KOPT-K1 (cell line): ENCODE data around the gene GSS.

ENCODE experiments used
- H3K27ac ChIP-seq: fragments of 200-600 bp; sonication (generic); 2 replicates; pipeline ENCODE4 v1.5.1; 2016; ENCODE audit warnings: antibody characterized with exemption, mild to moderate bottlenecking, low read depth, low read length; ENCODE audit not compliant: poor library complexity, severe bottlenecking
- H3K36me3 ChIP-seq: fragments of 200-600 bp; sonication (generic); 2 replicates; pipeline ENCODE4 v1.5.1; 2017; ENCODE audit warnings: antibody characterized with exemption, mild to moderate bottlenecking, low read length, moderate library complexity; ENCODE audit not compliant: insufficient read depth
- H3K9me3 ChIP-seq: fragments of 200-600 bp; sonication (generic); 2 replicates; pipeline ENCODE4 v1.5.1; 2017; ENCODE audit warnings: antibody characterized with exemption, low read length, mild to moderate bottlenecking; ENCODE audit not compliant: insufficient read depth, poor library complexity, severe bottlenecking

Gene GSS

DNA sequence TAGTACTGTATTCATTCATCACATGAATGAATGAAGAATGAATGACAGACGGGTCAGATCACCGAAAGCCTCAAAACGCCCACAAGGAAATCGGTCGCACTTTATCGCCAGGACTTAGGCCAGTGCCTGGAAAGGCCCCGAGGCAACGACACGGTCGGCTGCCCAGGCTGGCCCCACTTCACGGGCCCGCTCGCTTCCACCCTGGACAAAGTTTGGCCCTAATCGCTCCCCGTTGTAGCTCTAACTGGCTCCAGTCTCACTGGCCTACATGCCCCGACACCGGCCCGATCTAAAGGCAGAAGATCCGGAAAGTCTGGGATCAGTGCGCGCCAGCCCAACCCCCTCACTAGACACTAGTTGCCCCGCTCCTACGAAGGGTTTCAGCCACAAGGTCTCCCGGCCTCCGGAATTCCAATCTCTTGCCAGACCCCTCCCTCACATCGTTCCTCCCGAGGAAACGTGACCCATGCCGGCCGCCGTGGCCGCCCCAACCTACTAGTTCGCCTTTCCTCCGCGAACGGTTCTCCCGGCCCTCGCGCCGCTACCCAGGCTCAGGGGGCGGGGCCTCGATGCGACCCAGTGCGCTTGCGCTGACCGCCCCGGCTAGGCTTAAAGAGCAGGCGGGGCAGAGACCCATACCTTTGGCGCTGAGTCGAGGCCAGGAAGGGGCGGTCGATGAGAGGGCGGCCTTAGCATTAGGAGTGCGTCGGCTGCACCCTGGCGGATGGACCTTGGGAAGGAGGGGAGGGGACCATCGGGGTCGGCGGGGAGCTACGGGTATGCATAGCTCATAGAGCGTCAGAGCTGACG lies at the start of gene GSS, which contains the start of gene MYH7B:
GSS (minus strand) TSS at position 576 of the 810 bp plus-strand sequence. CDS start 3,954 bp downstream, outside the sequence.
MYH7B (plus strand) TSS at position 638 of the 810 bp plus-strand sequence. CDS start 22,138 bp downstream, outside the sequence.
- Histone ChIP-seq H3K36me3 (peaks cover 12% of the 10 kb centered on the region; the same call in 1 of the 2 replicates), H3K27ac (peak within 1 kb of the TSS; percentile 71), H3K9me3 (no peaks in the 10 kb centered on the region)

DNA sequence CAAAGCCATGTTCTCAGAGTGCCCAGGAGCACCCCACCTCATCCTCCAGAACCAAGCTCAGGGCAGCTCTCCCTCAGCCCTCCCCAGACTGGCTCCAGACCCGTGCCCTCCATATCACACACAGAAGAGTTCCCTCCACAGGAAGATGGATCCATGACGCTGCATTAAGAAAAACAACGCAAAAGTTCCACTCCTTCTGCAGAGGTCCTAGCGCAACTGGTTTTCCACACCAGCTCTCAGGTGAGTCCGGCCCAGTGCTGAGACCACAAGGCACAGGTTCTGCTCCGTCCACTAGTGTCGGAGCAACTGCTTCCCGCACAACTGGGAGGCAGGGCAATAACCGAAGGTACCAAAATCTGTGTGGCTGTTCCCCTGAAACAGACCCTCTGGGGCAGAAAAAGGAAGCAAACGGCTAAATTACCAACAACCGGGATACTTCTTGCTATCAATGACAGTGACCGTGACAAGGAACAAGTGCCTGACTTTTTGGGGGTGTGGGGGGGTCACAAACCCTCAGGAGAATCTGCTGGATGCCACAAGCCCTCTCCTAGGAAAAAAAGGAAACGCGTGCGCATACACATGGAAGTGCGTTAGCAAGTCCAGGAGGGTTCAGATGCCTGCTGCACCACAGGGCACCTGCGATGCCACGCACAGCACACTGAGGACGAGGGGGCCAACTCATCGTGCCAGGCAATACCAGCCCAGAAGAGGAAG lies 49.3 kb upstream of the GSS start:
- H3K9me3 ChIP-seq = no peaks in the 10 kb centered on the region
- H3K36me3 ChIP-seq = peaks cover 100% of the 10 kb centered on the region
- no peak overlapping the region for H3K27ac ChIP-seq

DNA sequence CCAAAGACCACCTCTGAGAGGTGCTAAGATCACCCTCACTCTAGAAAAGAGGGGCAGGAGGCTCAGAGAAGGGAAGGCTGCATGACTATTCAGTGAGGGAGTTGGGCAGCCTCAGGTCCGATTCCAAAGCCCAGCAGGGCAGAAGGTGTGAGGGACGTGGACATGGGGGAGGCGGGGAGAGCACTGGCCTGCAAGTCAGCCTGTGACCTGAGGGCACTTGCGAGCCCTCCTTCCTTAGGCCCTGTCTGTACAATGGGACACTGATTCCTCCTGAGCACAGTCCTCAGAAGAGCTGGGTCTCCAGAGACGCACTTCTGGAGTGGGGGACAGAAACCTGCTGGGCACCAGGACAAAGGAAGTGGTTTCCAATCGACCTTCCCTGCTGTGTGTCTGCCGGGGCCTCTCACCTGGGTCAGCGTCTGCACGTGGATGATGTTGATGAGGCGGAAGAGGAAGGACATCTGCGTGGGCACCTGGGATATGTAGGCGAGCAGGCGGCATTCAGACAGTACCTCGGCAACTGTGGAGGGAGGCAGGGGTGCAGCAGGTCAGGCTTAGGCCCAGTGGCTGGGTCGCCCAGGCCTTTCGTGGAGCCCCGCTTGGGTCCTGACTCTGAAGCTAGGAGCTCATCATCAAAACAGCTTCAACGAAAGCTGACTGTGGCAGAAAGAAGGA lies 48.6 kb upstream of the GSS start:
- no peaks in the 10 kb centered on the region for H3K9me3 ChIP-seq
- no peak overlapping the region for H3K27ac ChIP-seq
- peaks cover 100% of the 10 kb centered on the region for H3K36me3 ChIP-seq

DNA sequence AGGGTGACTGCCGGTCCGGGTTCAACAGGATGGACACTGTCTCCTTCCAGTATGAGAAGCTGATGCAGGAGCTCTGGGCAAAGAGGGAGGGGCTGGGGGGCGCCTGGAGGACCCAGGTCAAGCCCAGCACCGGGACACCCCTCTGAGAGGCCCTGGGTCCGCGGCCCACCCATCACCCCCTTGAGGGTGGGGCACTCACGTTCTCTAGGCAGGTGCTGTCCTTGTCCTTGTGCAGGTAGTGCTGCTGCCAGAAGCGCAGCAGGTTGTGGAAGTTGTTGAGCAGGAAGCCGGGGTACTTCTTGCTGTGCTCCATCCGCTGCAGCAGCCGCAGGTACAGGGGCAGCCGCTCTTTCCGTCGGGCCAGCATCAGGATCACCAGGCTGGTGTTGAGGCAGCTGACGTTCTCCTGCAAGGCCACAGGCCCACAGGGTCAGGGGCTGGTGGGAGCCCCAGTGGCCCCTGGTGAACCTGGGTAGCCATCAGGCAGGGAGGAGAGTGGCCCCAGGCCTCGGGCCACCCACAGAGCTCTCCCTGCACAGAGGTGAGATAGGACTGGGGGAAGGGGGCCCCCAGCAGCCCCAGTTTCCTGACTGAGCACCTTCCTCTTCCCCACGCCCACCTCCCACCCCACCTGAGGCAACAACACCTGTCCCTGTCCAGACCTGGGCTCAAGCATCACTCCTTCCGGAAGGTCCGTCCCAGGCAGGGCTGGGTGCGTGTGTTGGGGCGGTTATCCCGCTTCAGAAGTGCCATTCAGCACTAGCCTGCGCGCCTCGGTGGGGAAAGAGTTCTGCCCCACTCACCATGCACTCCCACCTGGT lies 47.8 kb upstream of the GSS start:
- Histone ChIP-seq H3K36me3 (peaks cover 100% of the 10 kb centered on the region), H3K27ac (no peak overlapping the region), H3K9me3 (no peaks in the 10 kb centered on the region)

DNA sequence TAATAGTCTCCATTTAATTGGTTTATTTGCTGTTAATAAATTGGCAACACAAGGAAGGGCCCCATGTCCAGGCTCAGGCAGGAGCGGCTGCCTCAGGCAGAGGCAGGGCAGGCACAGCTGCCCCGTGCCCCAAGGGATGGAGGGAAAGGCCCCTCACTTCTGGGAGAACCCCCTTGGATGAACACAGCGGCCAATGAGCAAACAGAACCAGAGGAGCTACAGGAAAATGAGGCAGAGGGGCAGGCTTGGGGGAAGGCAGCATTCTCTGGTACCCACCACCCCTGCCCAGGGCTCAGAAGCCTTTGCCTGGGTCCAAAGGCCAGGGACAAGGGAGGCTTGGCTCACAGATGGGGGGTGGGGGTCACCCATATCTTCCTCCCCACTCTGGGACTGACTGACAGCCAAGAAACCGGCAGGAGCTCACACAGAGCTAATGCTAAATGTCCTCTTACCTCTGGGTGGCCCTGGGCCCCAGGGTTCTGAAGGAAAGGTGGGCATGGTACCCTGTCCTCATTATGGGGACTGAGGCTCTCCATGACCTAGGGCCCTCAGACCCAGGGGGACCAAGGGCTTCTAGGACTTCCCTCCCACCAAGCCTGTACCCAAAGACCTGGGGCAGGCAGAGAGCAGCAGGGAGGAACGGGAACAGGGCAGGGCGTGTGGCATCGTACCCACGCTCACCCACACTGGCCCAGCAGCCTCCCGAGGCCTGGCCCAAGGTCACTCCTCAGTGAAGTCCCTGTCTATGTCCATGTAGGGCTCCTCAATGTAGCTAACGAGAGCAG lies 47.0 kb upstream of the GSS start:
- Histone ChIP-seq H3K27ac (no peak overlapping the region), H3K36me3 (peaks cover 97% of the 10 kb centered on the region), H3K9me3 (no peaks in the 10 kb centered on the region)

DNA sequence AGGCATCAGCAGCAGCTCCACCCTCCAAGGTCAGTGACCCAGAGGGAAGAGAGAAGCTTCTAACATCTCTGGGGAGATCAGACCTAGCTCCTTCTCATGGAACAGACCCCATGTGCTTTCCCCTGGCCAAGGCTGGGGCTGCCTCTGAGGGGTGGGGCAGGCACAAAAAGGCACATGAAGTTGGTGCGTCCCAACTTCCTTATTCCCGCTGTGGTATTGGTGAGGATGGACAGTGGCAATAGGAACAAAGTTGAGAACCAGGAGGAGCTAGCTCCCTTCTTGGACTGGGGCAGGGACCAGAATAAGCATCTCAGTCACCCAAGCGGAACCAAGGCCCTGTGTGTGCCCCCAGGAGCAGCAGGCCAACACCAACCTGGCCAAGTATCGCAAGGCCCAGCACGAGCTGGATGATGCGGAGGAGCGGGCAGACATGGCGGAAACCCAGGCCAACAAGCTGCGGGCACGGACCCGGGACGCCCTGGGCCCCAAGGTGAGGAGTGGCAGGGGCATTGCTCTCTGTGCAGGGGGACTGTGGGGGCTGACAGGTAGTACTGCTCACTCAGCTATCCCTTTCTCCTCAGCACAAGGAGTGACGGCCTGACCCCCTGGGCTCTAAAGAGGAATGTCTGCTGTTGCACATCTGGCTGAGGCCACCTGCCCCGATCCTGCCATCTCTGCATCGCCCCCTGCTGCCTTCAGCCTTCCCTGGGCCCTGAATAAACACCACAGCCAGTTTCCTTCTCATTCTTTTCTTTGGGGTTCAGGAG lies 46.2 kb upstream of the GSS start:
- H3K27ac ChIP-seq = no peak overlapping the region
- peaks cover 89% of the 10 kb centered on the region for H3K36me3 ChIP-seq
- H3K9me3 ChIP-seq = no peaks in the 10 kb centered on the region

DNA sequence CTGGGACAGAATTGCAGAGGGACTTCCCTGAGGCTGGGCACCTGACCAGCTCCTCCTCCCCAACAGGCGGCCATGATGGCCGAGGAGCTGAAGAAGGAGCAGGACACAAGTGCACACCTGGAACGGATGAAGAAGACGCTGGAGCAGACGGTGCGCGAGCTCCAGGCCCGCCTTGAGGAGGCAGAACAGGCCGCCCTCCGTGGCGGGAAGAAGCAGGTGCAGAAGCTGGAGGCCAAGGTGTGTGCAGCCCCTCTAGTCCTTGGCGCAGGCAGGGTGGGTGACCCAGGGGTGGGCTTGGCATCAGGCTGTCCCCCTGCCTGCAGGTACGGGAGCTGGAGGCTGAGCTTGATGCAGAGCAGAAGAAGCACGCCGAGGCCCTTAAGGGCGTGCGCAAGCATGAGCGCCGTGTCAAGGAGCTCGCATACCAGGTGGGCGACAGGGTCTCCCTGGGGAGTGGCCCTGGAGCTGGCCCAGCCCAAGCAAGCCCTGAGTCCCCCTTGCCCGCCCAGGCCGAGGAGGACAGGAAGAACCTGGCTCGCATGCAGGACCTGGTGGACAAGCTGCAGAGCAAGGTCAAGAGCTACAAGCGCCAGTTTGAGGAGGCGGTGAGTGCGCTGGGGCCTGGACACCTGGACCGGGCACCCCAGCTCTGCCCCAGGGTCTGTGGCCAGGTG lies 45.5 kb upstream of the GSS start:
- Histone ChIP-seq H3K27ac (no peak overlapping the region), H3K9me3 (no peaks in the 10 kb centered on the region), H3K36me3 (peaks cover 86% of the 10 kb centered on the region)

DNA sequence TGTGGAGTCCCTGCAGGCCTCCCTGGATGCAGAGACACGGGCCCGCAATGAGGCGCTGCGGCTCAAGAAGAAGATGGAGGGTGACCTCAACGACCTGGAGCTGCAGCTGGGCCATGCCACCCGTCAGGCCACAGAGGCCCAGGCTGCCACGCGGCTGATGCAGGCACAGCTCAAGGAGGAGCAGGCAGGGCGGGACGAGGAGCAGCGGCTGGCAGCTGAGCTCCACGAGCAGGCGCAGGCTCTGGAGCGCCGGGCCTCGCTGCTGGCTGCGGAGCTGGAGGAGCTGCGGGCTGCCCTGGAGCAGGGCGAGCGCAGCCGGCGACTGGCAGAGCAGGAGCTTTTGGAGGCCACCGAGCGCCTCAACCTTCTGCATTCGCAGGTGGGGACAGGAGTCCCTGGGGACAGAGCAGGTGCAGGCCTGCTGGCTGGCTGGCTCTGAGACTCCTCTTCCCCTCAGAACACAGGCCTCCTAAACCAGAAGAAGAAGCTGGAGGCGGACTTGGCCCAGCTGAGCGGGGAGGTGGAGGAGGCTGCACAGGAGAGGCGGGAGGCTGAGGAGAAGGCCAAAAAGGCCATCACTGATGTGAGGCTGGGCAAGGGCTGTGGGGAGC lies 44.8 kb upstream of the GSS start:
- peaks cover 86% of the 10 kb centered on the region for H3K36me3 ChIP-seq
- H3K9me3 ChIP-seq = no peaks in the 10 kb centered on the region
- no peak overlapping the region for H3K27ac ChIP-seq

DNA sequence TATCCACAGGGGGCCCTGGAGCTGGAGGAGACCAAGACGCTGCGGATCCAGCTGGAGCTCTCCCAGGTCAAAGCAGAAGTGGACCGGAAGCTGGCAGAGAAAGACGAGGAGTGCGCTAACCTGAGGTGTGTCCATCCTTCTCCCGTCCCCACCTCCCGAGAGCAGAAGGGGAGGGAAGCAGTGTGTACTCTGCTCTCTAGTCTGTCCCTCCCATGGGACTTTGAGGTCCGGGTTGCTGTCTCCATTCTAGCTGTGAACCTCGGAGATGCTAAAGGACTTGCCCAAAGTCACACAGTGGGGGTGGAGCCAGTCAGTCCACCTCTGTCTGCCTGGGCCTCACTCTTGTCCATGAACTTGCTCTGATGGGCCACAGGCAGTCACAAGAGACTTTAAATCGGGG lies 44.2 kb upstream of the GSS start:
- Histone ChIP-seq H3K36me3 (peaks cover 86% of the 10 kb centered on the region), H3K27ac (no peak overlapping the region), H3K9me3 (no peaks in the 10 kb centered on the region)

DNA sequence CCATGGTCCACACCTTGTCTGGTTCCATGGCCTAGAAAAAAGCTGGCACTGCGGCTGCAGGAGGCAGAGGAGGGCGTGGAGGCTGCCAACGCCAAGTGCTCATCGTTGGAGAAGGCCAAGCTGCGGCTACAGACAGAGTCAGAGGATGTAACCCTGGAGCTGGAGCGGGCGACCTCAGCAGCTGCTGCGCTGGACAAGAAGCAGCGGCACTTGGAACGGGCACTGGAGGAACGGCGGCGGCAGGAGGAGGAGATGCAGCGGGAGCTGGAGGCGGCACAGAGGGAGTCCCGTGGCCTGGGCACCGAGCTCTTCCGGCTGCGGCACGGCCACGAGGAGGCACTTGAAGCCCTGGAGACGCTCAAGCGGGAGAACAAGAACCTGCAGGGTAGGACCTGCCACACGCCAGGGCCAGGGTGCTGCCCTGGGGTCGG lies 43.4 kb upstream of the GSS start:
- H3K27ac ChIP-seq = no peak overlapping the region
- no peaks in the 10 kb centered on the region for H3K9me3 ChIP-seq
- H3K36me3 ChIP-seq = peaks cover 86% of the 10 kb centered on the region

DNA sequence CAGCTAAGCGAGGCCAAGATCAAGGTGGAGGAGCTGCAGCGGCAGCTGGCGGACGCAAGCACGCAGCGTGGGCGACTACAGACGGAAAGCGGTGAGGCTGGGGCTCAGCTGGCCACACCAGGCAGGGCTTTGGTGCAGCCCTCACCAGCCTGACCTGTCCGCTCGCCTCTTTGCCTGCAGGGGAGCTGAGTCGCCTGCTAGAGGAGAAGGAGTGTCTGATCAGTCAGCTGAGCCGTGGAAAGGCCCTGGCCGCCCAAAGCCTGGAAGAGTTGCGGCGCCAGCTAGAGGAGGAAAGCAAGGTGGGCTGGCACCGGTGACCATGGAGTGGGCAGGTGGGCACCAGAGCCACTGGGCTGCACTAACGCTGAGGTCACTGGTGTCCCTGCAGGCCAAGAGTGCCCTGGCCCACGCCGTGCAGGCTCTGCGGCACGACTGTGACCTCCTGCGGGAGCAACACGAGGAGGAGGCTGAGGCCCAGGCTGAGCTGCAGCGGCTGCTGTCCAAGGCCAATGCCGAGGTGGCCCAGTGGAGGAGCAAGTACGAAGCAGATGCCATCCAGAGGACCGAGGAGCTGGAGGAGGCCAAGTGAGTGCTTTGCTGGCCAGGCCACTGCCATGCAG lies 42.8 kb upstream of the GSS start:
- no peak overlapping the region for H3K27ac ChIP-seq
- no peaks in the 10 kb centered on the region for H3K9me3 ChIP-seq
- peaks cover 86% of the 10 kb centered on the region for H3K36me3 ChIP-seq

DNA sequence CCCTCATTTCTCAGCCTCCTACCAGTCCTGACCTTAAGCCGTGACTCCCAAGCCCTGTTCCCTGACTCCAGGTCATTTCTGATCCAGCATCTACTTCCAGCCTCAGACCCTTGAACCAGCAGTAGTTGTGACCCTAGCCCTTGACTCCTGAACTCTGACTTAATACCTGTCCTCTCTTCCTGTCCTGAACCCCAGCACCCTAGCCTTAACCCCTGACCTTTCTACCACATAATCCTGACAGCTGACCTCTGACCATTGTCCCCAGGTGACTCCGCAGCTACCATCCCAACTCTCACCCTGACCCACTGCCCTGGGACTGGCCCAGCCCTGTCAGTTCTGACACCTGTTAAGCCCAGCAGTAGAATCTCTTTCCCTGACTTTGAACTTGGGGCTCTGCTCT lies 42.2 kb upstream of the GSS start:
- Histone ChIP-seq H3K27ac (no peak overlapping the region), H3K9me3 (no peaks in the 10 kb centered on the region), H3K36me3 (peaks cover 80% of the 10 kb centered on the region)
